HL-60/S4 treated with retinoic acid at 250 ng/mL for 4 days and 3 days (cell line): ENCODE measurements around the gene ENTPD2.
"Not testable (repeated sequence)": the region's sequence is repeated elsewhere in the genome, so short reads cannot be mapped to it uniquely, and the experiment has no call there.

ENCODE experiments used
- in situ Hi-C: fragments of 300-500 bp; cut with MboI; formaldehyde crosslinking; loops from 2 replicates; pipeline ENCODE4 v1.7.0; 2022; ENCODE audit warnings: low sequenced_read_pairs

Gene ENTPD2

DNA sequence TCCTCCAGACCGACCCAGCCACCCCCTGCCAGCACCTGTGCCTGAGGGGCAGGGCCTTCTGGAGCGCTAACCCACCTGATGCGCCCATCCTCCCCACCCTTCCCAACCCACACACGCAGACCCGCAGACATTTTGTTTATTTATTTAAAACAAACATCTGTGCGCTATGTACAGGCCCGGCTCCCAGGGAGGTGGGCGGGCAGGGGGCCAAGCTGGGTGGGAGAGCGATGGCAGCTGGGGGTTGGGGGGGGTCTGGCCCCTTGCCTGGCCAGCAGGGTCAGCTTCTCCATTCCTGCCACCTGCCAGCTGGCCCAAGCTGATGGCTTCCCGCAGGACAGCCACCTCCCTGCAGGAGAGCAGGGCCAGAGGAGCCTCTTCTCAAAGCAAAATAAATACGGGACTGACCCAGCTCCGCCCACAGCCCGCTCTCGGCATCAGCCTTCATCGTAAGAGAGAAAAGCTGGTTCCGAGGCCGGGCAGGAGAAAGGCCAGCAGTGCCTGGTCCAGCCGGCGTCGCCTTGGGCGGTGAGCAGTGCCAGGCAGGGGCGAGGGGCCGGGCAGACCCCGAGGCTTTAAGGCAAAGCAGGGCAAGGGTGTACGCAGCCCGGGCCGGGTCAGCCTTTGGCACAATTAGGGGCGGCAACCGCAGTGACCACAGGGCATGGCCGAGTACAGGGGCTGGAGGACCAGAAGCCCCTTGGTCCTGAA, 46.6 kb downstream of the ENTPD2 start:
- in situ Hi-C loops, result no loop called here

GRCh38 chr9:137006116-137007003, 47.5 kb downstream of the ENTPD2 start:
- in situ Hi-C loops, result no loop called here

DNA sequence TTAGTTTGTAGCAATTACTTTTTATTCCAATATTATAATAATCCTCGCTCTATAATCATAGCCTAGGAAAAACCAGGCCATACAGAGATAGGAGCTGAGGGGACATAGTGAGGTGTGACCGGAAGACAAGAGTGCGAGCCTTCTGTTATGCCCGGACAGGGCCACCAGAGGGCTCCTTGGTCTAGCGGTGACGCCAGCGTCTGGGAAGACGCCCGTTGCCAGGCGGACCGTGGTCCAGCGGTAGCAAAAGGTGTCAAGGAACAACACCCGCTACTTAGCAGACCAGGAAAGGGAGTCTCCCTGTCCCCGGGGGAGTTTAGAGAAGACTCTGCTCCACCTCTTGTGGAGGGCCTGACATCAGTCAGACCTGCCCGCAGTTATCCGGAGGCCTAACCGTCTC, 49.6 kb downstream of the ENTPD2 start:
- in situ Hi-C loops, result not testable (repeated sequence)

DNA sequence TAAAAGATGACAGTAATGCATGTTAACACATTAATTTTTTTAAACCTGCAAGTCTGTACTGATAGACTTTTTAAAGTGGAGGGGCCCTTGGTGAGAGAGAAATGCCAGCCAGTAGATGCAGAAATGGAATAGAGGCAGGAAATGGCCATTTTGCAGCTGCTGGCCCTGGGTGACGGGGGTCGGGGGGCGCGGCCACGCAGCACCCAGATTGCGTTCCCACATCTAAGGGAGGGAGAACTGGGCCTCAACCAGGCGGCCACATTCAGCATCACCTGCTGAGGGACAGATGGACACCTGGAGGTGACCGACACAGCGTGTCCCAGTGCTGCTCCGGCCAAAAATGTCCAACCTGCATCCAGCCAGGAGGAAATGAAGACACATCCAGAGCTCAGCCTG, 51.2 kb downstream of the ENTPD2 start:
- in situ Hi-C loops, result no loop called here

GRCh38 chr9:137001857-137002645, 51.8 kb downstream of the ENTPD2 start:
- in situ Hi-C loops, result no loop called here

- in situ Hi-C loops, result no loop called here
Observed at GRCh38 chr9:137000177-137000930, 53.5 kb downstream of the ENTPD2 start.
